NCI-H774 (cell line): ENCODE measurements around the gene FRS2.
"Not testable (repeated sequence)": the region's sequence is repeated elsewhere in the genome, so short reads cannot be mapped to it uniquely, and the experiment has no call there.

Source experiments
- DNase-seq: peaks from one replicate; lab custom pipeline; 2025; lab: John Stamatoyannopoulos, UW

FRS2 gene

GRCh38 chr12:69580074-69580473 is 109.9 kb downstream of the FRS2 start:
- no peak for DNase-seq

- no peak for DNase-seq
Observed at GRCh38 chr12:69583203-69583602, 113.0 kb downstream of the FRS2 start.

GRCh38 chr12:69585189-69586062 is 115.2 kb downstream of the FRS2 start, which contains the start of gene CCT2:
Gene CCT2 (plus strand): TSS chr12:69585459. CDS start chr12:69585522, 63 bp downstream.
- DNase-seq, result peak; percentile 98

DNA sequence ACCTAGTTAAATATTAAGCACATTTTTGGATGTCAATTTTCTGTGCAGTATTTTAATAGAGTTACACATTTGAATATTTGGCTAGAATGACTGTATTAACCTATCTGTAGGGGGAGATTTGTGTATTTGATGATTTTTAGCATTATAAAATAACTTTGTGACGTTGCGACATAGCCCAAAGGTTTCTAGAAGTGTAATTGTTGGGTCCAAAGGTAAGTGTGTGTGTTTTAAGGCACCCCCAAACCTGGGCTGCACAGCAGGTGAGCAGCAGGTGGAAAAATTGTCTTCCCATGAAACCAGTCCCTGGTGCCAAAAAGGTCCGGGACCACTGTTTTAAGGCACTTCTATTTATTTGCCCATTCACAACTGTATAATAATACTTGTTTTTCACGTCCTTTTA is 118.3 kb downstream of the FRS2 start:
- no peak for DNase-seq

DNA sequence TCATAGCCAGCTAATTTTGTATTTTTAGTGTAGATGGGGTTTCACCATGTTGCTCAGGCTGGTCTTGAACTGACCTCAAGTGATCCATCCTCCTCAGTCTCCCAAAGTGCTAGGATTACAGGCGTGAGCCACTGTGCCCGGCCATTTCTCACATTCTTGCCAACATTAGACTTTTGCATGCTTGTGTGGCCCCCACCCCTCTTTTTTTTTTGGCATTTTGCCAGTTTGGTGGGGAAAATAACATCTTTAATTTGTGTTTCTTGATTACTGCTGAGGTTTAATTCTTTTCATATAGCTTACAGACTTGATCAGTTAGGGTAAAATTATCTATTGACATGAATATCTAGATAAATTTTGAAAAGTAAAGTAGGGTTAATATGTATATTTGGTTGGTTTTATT is 118.9 kb downstream of the FRS2 start:
- DNase-seq, result no peak

- no peak for DNase-seq
Observed at GRCh38 chr12:69595689-69596088, 125.5 kb downstream of the FRS2 start.

DNA sequence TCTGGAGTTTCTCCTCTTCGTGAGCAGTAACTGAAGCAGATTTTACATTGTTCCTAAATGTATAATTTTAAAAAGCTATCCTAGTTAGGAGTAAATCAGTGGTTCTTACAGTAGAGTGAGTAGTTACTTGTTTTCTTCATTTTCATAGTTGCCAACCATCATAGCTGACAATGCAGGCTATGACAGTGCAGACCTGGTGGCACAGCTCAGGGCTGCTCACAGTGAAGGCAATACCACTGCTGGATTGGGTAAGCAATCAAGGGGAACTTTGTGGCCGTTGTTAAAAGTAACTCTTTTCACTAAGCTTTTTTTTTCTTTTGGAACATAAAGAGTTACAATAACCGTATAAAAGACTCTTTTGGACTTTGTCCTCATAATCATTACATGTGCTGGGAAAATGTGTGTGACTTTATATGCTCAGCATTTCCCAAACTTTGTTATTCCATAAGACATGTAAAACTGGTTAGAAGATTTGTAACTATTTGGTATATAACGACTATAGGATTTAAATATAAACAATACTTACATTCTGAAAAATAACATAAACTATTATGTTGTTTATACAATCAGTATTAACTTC is 128.1 kb downstream of the FRS2 start:
- no peak for DNase-seq

- no peak for DNase-seq
Observed at GRCh38 chr12:69600804-69601203, 130.6 kb downstream of the FRS2 start.

DNA sequence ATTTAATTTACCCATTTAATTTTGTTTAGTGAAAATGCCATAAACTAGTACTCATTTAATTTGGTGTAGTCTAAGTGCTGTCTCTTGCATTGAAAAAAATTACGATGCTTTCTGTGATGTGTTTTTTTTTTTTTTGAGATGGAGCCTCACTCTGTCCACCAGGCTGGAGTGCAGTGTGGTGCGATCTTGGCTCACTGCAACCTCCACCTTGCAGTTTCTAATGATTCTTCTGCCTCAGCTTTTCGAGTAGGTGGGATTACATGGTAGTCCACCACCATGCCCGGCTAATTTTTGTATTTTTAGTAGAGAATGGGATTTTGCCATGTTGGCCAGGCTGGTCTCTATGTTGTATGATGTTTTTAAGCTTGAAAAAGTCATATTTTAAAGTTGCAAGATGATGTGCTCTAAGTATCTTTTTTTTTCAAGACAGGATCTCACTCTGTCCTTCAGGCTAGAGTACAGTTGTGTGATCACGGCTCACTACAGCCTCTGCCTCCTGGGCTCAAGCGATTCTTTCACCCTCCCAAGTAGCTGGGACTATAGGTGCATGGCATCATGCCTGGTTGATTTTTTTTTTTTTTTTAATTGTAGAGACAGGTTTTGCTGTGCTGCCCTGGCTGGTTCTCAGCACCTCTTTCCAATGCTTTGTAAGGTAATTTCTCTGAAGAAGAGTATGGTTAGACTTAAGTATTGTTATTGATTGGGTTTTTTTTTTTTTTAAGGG is 131.9 kb downstream of the FRS2 start:
- no peak for DNase-seq

- no peak for DNase-seq
Observed at GRCh38 chr12:69602954-69603353, 132.8 kb downstream of the FRS2 start.

DNA sequence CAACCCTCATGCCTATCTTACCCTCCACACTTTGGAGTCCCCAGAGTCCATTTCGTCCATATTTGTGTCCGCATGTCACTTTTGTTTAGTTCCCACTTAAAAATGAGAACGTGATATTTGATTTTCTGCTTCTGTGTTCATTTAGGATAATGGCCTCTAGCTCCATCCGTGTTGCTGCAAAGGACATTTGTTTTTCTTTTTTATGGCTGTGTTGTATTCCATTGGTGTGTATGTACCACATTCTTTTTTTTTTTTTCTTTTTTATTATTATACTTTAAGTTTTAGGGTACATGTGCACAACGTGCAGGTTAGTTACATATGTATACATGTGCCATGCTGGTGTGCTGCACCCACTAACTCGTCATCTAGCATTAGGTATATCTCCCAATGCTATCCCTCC is 133.4 kb downstream of the FRS2 start:
- DNase-seq, result not testable (repeated sequence)

GRCh38 chr12:69604275-69604674 is 134.1 kb downstream of the FRS2 start:
- DNase-seq, result not testable (repeated sequence)

- no peak for DNase-seq
Observed at GRCh38 chr12:69608114-69608513, 137.9 kb downstream of the FRS2 start.

GRCh38 chr12:69610126-69610525 is 139.9 kb downstream of the FRS2 start:
- no peak for DNase-seq

GRCh38 chr12:69610729-69611128 is 140.5 kb downstream of the FRS2 start, which contains the start of gene LRRC10:
Gene LRRC10 (minus strand): TSS chr12:69610907. CDS start chr12:69610838, 69 bp downstream.
- no peak for DNase-seq

DNA sequence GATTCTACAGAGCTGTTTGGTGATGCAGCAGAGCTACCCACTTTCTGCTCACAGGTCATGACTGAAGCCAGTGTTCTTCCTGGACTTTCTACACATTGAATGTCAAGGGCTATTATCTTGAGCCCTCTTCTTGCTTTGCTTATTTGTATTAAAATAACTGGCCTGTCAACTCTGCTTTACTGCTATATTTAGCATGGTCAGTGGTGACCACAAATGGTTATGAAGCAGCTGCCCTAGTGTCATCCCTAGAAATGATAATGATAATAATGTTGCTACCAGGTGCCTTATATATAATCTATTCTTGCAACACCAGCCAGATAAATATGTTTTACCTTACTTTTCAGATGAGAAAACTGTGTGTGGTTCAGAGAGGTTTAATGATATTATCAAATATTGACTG is 143.2 kb downstream of the FRS2 start:
- DNase-seq, result no peak

DNA sequence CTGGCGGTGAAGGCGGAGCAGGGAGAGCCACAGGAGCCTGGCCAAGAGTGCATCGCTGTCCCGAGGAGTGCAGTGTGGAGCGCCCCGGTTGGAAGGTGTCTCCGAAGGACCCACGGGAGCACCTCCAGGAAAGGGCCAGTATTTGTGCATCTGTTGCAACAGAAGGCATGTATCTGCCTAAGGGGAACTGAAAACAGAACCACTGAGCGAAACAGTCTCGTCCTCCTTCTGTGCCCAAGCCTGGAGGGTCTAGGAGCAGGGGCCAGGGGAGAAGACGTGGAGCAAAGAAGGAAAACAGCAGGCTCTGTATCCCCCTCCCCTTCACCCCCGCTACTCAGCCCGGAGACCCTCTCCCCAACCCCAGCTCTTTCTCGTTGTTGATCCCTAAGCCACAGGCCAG is 145.8 kb downstream of the FRS2 start:
- no peak for DNase-seq

DNA sequence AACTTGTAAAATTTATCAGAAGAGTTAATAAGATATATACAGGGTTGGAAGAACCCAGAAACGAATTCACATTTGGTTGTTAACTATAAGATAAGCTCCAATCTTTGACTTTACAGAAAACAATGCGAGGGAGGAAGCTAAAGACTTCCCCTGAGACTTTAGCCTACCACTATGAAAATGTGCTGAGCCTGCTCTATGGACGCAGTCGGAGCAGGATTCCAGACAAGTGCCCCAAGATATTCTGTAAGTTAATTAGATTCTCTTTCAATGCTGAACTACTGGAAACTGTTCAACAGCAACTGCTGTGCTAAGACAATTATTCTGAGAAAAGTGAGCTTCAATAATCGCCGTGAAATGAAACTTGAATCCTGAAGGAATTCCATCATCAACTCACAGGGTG is 148.9 kb downstream of the FRS2 start:
- DNase-seq, result no peak

- DNase-seq, result no peak
Observed at GRCh38 chr12:69620077-69620476, 149.9 kb downstream of the FRS2 start.

- no peak for DNase-seq
Observed at GRCh38 chr12:69620921-69621320, 150.7 kb downstream of the FRS2 start.

- DNase-seq, result no peak
Observed at GRCh38 chr12:69621551-69621950, 151.4 kb downstream of the FRS2 start.

DNA sequence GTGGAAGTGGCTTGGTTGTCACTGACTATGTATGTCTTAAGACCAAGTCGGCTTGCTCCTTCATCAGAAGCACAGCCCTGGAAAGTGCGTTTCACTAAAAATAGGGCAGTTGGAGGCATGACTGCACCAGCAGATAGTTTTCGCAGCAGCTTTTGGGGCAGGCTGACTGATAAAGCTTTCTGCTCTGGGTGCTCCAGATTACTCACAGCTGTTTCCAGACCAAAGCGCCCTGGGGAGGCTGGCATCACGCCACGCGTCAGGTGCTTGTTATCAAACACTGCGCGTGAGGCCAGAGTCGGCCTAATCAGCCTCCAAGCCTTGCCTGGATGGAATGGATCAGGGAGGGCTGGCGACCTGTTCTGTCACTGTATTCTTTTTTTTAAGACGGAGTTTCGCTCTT is 153.8 kb downstream of the FRS2 start:
- DNase-seq, result peak; percentile 41

DNA sequence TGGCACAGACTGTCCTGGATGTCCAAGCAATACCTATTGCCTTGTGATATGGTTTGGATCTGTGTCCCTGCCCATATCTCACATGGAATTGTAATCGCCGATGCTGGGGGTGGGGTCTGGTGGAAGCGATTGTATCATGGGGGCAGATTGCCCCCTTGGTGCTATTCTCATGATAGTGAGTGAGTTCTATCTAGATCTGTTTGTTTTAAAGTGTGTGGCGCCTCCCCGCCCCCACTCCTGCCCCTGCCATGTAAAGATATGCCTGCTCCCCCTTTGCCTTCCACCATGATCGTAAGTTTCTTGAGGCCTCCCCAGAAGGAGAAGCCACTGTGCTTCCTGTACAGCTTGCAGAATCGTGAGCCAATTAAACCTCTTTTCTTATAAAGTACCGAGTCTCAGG is 157.3 kb downstream of the FRS2 start:
- DNase-seq, result no peak
